Neural cell (in vitro differentiated cells): ENCODE measurements around the gene PACS1. TPM values are rescaled to one million over a fixed set of nuclear protein-coding genes. Genes with fewer than 3 reads are reported as not detected.

Experiments
- H2AFZ ChIP-seq: fragments of 200-600, 300-800 bp; sonication (generic), shearing (Covaris generic); 2 replicates; pipeline ENCODE4 v1.6.0; 2014; ENCODE audit warnings: low read depth, mild to moderate bottlenecking, antibody characterized with exemption, low read length, moderate library complexity
- H3F3A ChIP-seq: fragments of 200-600 bp; shearing (Covaris generic); 2 replicates; pipeline ENCODE4 v1.6.1; 2016; ENCODE audit warnings: mild to moderate bottlenecking, moderate library complexity, mixed read lengths, antibody characterized with exemption, low read length; ENCODE audit not compliant: insufficient read depth, poor library complexity, severe bottlenecking
- H3K27ac ChIP-seq: fragments of 200-600, 300-800 bp; sonication (generic), shearing (Covaris generic); 2 replicates; pipeline ENCODE4 v1.5.1; 2014; ENCODE audit warnings: mild to moderate bottlenecking, low read length, moderate library complexity
- H3K27me3 ChIP-seq: fragments of 300-800, 200-600 bp; sonication (generic), shearing (Covaris generic); 2 replicates; pipeline ENCODE4 v1.6.0; 2014; ENCODE audit warnings: mild to moderate bottlenecking, low read depth, low read length, moderate library complexity; ENCODE audit not compliant: insufficient read depth
- H3K36me3 ChIP-seq: fragments of 300-800, 200-600 bp; sonication (generic), shearing (Covaris generic); 2 replicates; pipeline ENCODE4 v1.5.1; 2014; ENCODE audit warnings: mild to moderate bottlenecking, antibody characterized with exemption, low read length, moderate library complexity; ENCODE audit not compliant: insufficient read depth
- H3K4me2 ChIP-seq: fragments of 300-800, 200-600 bp; sonication (generic), shearing (Covaris generic); 2 replicates; pipeline ENCODE4 v1.6.0; 2014; ENCODE audit warnings: mild to moderate bottlenecking, low read length
- H3K4me3 ChIP-seq: fragments of 300-800, 200-600 bp; sonication (generic), shearing (Covaris generic); 2 replicates; pipeline ENCODE4 v1.5.1; 2014; ENCODE audit warnings: mild to moderate bottlenecking, low read length, moderate library complexity
- H3K79me2 ChIP-seq: fragments of 200-600 bp; shearing (Covaris generic); replicated peaks from 2 replicates; pipeline ENCODE4 v1.6.0; 2014; ENCODE audit warnings: mild to moderate bottlenecking, low read length, moderate library complexity; ENCODE audit not compliant: insufficient read depth
- H3K9ac ChIP-seq: fragments of 300-800, 200-600 bp; sonication (generic), shearing (Covaris generic); 2 replicates; pipeline ENCODE4 v1.6.1; 2016; ENCODE audit warnings: mild to moderate bottlenecking, low read length, mixed read lengths
- H3K9me2 ChIP-seq: fragments of 200-600 bp; shearing (Covaris generic); 2 replicates; pipeline ENCODE4 v1.6.1; 2016; ENCODE audit warnings: mild to moderate bottlenecking, low read length, mixed read lengths; ENCODE audit not compliant: insufficient read depth
- H3K9me3 ChIP-seq: fragments of 200-600, 300-800 bp; sonication (generic), shearing (Covaris generic); 2 replicates; pipeline ENCODE4 v1.6.1; 2016; ENCODE audit warnings: mild to moderate bottlenecking, mixed run types, low read length, moderate library complexity, mixed read lengths
- H4K20me1 ChIP-seq: fragments of 200-600 bp; shearing (Covaris generic); 2 replicates; pipeline ENCODE4 v1.6.1; 2016; ENCODE audit warnings: mild to moderate bottlenecking, mixed run types; ENCODE audit not compliant: insufficient read depth
- CTCF ChIP-seq: fragments of 450-650 bp; IDR thresholded peaks from 2 replicates; pipeline ENCODE4 v1.5.1; 2014; ENCODE audit warnings: antibody characterized with exemption, mild to moderate bottlenecking, moderate library complexity; ENCODE audit not compliant: poor library complexity, severe bottlenecking
- EP300 ChIP-seq: fragments of 450-650 bp; conservative IDR thresholded peaks from 2 replicates; pipeline ENCODE4 v1.6.1; 2014; ENCODE audit warnings: antibody characterized with exemption, mild to moderate bottlenecking, moderate library complexity; ENCODE audit not compliant: poor library complexity, severe bottlenecking
- MXI1 ChIP-seq: fragments of 450-650 bp; conservative IDR thresholded peaks from 2 replicates; pipeline ENCODE4 v1.6.1; 2014; ENCODE audit warnings: antibody characterized with exemption, mild to moderate bottlenecking; ENCODE audit not compliant: poor library complexity, severe bottlenecking
- POLR2AphosphoS5 ChIP-seq: IDR thresholded peaks from 2 replicates; pipeline ENCODE4 v1.6.1; 2012
- REST ChIP-seq: IDR thresholded peaks from 2 replicates; pipeline ENCODE4 v1.6.1; 2012; ENCODE audit warnings: borderline replicate concordance
- SMC3 ChIP-seq: fragments of 450-650 bp; conservative IDR thresholded peaks from 2 replicates; pipeline ENCODE4 v1.6.1; 2014; ENCODE audit warnings: antibody characterized with exemption, mild to moderate bottlenecking, moderate library complexity; ENCODE audit not compliant: poor library complexity
- polyA plus RNA-seq: library from polyadenylated mRNA; depleted of rRNA; stranded (reverse); fragments of >200 nt; gene quantifications from 2 replicates; pipeline ENCODE4 v1.2.3, GENCODE V29; 2014

The PACS1 gene
- polyA plus RNA-seq, 1 donor from 2014 or later, result 14.4 TPM

- Histone ChIP-seq H3K4me3 (peak overlapping the region; percentile 69), H3K9ac (peak overlapping the region; percentile 62), H3K27ac (peak overlapping the region; percentile 8), H2AFZ (no peak overlapping the region), H3K27me3 (no peaks in the 10 kb centered on the region), H3K79me2 (peaks cover 27% of the 10 kb centered on the region), H3K36me3 (peaks cover 8% of the 10 kb centered on the region), H3K4me2 (no peak overlapping the region), H3F3A (peaks cover 4% of the 10 kb centered on the region), H4K20me1 (no peaks in the 10 kb centered on the region), H3K9me3 (no peaks in the 10 kb centered on the region), H3K9me2 (no peaks in the 10 kb centered on the region)
- TF ChIP-seq EP300, result no peak
- TF ChIP-seq CTCF, result peak; percentile 30
Observed at GRCh38 chr11:66068923-66069714, 953 bp upstream of the PACS1 start.

GRCh38 chr11:66070604-66071380 is 720 bp downstream of the PACS1 start:
- Histone ChIP-seq H3K9me3 (no peaks in the 10 kb centered on the region), H3K9ac (peak overlapping the region; percentile 75), H3K27me3 (no peaks in the 10 kb centered on the region), H2AFZ (no peak overlapping the region), H3K9me2 (no peaks in the 10 kb centered on the region), H3K27ac (no peak overlapping the region), H3K4me2 (peak overlapping the region; percentile 100), H3K79me2 (peaks cover 24% of the 10 kb centered on the region), H4K20me1 (no peaks in the 10 kb centered on the region), H3K36me3 (peaks cover 11% of the 10 kb centered on the region), H3F3A (peaks cover 4% of the 10 kb centered on the region), H3K4me3 (peak overlapping the region; percentile 87)
- TF ChIP-seq MXI1, result peak; percentile 14
- TF ChIP-seq REST, result no peak
- no peak for TF ChIP-seq SMC3
- no peak for TF ChIP-seq EP300
- TF ChIP-seq POLR2AphosphoS5, result no peak
